Hepatocyte (in vitro differentiated cells): ENCODE data around the gene SFXN5. TPM values are rescaled to one million over a fixed set of nuclear protein-coding genes. Genes with fewer than 3 reads are reported as not detected.

Source experiments
- DNase-seq: peaks from one replicate; pipeline ENCODE4 v3.0.0-alpha.2; 2016; ENCODE audit warnings: low spot score
- H2AFZ ChIP-seq: fragments of 200-600 bp; sonication (generic); 2 replicates; pipeline ENCODE4 v1.6.0; 2016; ENCODE audit warnings: antibody characterized with exemption, mild to moderate bottlenecking
- H3K27ac ChIP-seq: fragments of 200-600 bp; sonication (generic); 2 replicates; pipeline ENCODE4 v1.5.1; 2016; ENCODE audit warnings: mild to moderate bottlenecking
- H3K27me3 ChIP-seq: fragments of 200-600 bp; sonication (generic); 2 replicates; pipeline ENCODE4 v1.6.1; 2016
- H3K36me3 ChIP-seq: fragments of 200-600 bp; sonication (generic); replicated peaks from 2 replicates; pipeline ENCODE4 v1.5.1; 2016; ENCODE audit warnings: low read depth; ENCODE audit not compliant: insufficient read depth
- H3K4me1 ChIP-seq: fragments of 200-600 bp; sonication (generic); 2 replicates; pipeline ENCODE4 v1.5.1; 2016; ENCODE audit warnings: mild to moderate bottlenecking, moderate library complexity; ENCODE audit not compliant: insufficient read depth
- H3K4me2 ChIP-seq: fragments of 200-600 bp; sonication (generic); 2 replicates; pipeline ENCODE4 v1.6.0; 2016
- H3K4me3 ChIP-seq: fragments of 200-600 bp; sonication (generic); 2 replicates; pipeline ENCODE4 v1.5.1; 2016; ENCODE audit warnings: mild to moderate bottlenecking
- H3K79me2 ChIP-seq: fragments of 200-600 bp; sonication (generic); 2 replicates; pipeline ENCODE4 v1.6.0; 2017; ENCODE audit warnings: mild to moderate bottlenecking
- H3K9me2 ChIP-seq: fragments of 200-600 bp; sonication (generic); replicated peaks from 2 replicates; pipeline ENCODE4 v1.6.0; 2017; ENCODE audit warnings: mild to moderate bottlenecking; ENCODE audit not compliant: insufficient read depth
- H3K9me3 ChIP-seq: fragments of 200-600 bp; sonication (generic); 2 replicates; pipeline ENCODE4 v1.5.1; 2016; ENCODE audit warnings: low read depth, mild to moderate bottlenecking
- H4K20me1 ChIP-seq: fragments of 200-600 bp; sonication (generic); 2 replicates; pipeline ENCODE4 v1.6.0; 2016; ENCODE audit warnings: mild to moderate bottlenecking; ENCODE audit not compliant: insufficient read depth, poor library complexity, severe bottlenecking
- EZH2 ChIP-seq: fragments of 200-600 bp; sonication (generic); IDR thresholded peaks from 2 replicates; pipeline ENCODE4 v1.6.1; 2016; ENCODE audit warnings: antibody characterized with exemption, mild to moderate bottlenecking, borderline replicate concordance
- EZH2phosphoT487 ChIP-seq: fragments of 200-600 bp; sonication (generic); IDR thresholded peaks from one replicate; pipeline ENCODE4 v1.6.1; 2018; ENCODE audit warnings: antibody characterized with exemption, mild to moderate bottlenecking, low read depth, moderate library complexity; ENCODE audit not compliant: unreplicated experiment, severe bottlenecking
- WGBS: methylation state at CpG from one replicate; pipeline ENCODE4 v1.1.6; 2016; ENCODE audit warnings: low lambda C conversion rate; ENCODE audit errors: missing lambda C conversion rate; 5-methylcytosine and 5-hydroxymethylcytosine counted together
- polyA plus RNA-seq: library from polyadenylated mRNA; unstranded; fragments of >200 nt; fragmentation: Nextera tagmentation; extraction: Ambion mirVana; gene quantifications from 2 replicates; pipeline ENCODE4 v1.2.1, GENCODE V29; 2016
- total RNA-seq: library from RNA; depleted of rRNA; stranded (reverse); fragments of >200 nt; gene quantifications from 2 replicates; pipeline ENCODE4 v1.2.3, GENCODE V29; 2014
- TF ChIP-seq, protein P1 (sequence below): fragments of 200-600 bp; sonication (generic); IDR thresholded peaks from 2 replicates; pipeline ENCODE4 v1.5.1; 2016; ENCODE audit warnings: antibody characterized with exemption, mild to moderate bottlenecking; ENCODE audit not compliant: poor library complexity

The SFXN5 gene
- total and polyA plus RNA-seq, 2 experiments from 2014 or later = 25.8 to 34.6 TPM

DNA sequence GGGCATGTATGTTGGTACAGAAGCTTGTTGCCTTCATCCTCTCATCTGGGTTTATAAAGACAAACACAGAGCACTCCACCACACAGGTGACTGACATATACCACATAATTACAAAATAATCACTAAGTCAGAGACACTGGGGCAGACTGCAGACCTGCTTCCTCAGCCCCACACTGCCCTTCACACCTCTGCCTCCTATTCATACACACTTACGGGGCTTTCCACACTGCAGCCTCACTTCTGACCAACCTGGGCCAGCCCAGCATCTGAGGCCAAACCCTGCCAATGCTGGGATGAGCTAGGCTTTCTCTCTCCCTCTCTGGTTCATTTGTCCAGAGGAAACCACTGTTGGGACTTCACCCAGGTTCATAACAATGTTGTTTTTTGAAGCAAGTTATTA is 149.7 kb downstream of the SFXN5 start:
- no peaks in the 10 kb centered on the region for H3K36me3 ChIP-seq
- TF ChIP-seq EZH2phosphoT487 (no peak), EZH2 (no peak)
- TF ChIP-seq, protein P1, sequence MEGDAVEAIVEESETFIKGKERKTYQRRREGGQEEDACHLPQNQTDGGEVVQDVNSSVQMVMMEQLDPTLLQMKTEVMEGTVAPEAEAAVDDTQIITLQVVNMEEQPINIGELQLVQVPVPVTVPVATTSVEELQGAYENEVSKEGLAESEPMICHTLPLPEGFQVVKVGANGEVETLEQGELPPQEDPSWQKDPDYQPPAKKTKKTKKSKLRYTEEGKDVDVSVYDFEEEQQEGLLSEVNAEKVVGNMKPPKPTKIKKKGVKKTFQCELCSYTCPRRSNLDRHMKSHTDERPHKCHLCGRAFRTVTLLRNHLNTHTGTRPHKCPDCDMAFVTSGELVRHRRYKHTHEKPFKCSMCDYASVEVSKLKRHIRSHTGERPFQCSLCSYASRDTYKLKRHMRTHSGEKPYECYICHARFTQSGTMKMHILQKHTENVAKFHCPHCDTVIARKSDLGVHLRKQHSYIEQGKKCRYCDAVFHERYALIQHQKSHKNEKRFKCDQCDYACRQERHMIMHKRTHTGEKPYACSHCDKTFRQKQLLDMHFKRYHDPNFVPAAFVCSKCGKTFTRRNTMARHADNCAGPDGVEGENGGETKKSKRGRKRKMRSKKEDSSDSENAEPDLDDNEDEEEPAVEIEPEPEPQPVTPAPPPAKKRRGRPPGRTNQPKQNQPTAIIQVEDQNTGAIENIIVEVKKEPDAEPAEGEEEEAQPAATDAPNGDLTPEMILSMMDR = no peak
- no peaks in the 10 kb centered on the region for H3K9me2 ChIP-seq
- no peaks in the 10 kb centered on the region for H3K79me2 ChIP-seq
- peaks cover 96% of the 10 kb centered on the region for H3K27me3 ChIP-seq
- H3K4me3 ChIP-seq = no peak overlapping the region
- 59% methylated on average over 1 of the region's 1 CpG for WGBS
- no peak overlapping the region for H3K4me2 ChIP-seq
- H3K27ac ChIP-seq = no peak overlapping the region
- DNase-seq = no peak
- H2AFZ ChIP-seq = no peak overlapping the region
- no peaks in the 10 kb centered on the region for H4K20me1 ChIP-seq
- H3K9me3 ChIP-seq = no peaks in the 10 kb centered on the region
- H3K4me1 ChIP-seq = peaks cover 27% of the 10 kb centered on the region

DNA sequence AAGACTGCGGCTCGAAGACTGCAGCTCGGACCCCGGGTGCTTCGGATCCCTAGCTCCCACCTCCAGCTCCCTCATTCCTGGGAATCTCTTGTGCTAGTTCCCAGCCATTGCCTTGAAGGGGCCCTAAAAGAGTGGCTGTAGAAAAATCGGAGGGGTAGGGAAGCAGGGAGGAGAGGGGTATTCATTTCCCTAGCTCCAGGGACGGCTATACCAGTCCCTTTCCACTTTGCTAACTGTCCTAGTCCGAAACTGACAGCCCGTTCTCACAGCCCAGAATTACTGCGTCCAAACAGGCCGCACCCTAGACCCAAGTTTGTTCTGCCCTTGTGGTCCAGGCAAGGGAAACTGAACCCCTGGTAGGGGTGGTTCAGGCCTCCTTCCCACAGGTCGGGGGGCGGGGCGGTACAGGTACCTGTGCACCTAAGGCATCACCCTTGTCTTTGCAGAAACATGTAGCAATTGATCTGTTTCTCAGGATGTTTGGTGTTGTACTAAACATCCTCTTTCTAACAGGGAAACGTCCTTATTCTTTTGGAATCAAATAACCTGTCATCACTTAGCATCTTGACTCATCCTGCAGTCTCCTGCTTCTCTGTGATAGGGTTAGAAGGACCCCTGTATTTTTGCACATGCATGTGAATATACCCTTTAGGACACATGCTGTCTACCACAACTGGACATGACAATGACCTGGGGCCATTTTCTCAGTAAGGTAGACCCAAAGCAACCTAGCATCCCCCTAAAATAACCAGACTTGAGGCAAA is 150.2 kb downstream of the SFXN5 start:
- Histone ChIP-seq H3K4me3 (no peak overlapping the region), H3K36me3 (no peaks in the 10 kb centered on the region), H3K27me3 (peaks cover 96% of the 10 kb centered on the region), H3K27ac (no peak overlapping the region), H3K9me3 (no peaks in the 10 kb centered on the region), H3K9me2 (no peaks in the 10 kb centered on the region), H3K4me2 (peak overlapping the region; percentile 75), H2AFZ (peak overlapping the region; percentile 45), H4K20me1 (no peaks in the 10 kb centered on the region), H3K79me2 (no peaks in the 10 kb centered on the region), H3K4me1 (peaks cover 33% of the 10 kb centered on the region)
- no peak for DNase-seq
- WGBS = 14% methylated on average over 15 of the region's 15 CpGs
- TF ChIP-seq EZH2 (peak; percentile 2), EZH2phosphoT487 (peak; percentile 8)
- TF ChIP-seq, protein P1 = no peak

DNA sequence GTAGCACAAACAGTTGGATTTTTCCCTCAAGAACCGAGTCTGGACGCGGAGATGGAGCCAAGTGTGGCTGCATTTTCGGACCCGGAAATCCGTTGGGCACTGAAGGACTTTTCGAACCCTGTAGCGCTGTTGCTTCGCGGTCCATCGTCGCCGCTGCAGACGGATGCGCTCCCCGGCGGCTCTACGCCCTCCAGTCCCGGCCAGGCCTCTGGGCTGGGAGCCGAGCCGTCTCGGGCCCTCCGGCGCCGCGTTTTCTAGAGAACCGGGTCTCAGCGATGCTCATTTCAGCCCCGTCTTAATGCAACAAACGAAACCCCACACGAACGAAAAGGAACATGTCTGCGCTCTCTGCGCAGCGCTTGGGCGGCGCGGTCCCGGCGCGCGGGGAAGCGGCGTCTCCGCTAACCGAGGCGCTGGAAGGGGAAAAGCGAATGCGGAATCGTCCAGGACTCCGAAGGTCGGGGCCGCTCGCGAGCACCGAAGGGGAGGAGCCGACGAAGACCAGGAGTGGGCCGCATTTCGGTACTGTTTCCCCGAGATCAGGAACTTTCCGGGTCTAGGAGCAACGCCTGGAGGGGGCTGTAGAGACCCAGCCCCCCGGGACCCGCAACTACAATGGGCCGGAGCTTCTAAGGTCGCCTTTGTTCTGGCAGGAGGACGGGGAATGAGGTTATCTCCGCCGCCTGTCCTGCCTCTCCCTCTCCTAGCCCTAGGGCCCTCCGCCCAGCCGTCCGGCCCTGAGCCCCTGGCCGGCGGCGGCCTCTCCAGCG is 151.0 kb downstream of the SFXN5 start:
- WGBS = 2% methylated on average over 77 of the region's 77 CpGs
- TF ChIP-seq, protein P1 = no peak
- peak; percentile 95 for TF ChIP-seq EZH2
- TF ChIP-seq EZH2phosphoT487 = peak; percentile 92
- H3K79me2 ChIP-seq = no peaks in the 10 kb centered on the region
- H3K9me2 ChIP-seq = no peaks in the 10 kb centered on the region
- H3K4me2 ChIP-seq = peak overlapping the region; percentile 75
- peaks cover 39% of the 10 kb centered on the region for H3K4me1 ChIP-seq
- H2AFZ ChIP-seq = peak overlapping the region; percentile 45
- peak overlapping the region; percentile 4 for H3K4me3 ChIP-seq
- H3K36me3 ChIP-seq = no peaks in the 10 kb centered on the region
- H3K27ac ChIP-seq = no peak overlapping the region
- no peaks in the 10 kb centered on the region for H4K20me1 ChIP-seq
- peaks cover 96% of the 10 kb centered on the region for H3K27me3 ChIP-seq
- no peaks in the 10 kb centered on the region for H3K9me3 ChIP-seq
- peak; percentile 48 for DNase-seq
